Neural cell (in vitro differentiated cells): ENCODE data around the gene GABRB1. TPM values are rescaled to one million over a fixed set of nuclear protein-coding genes. Genes with fewer than 3 reads are reported as not detected.

ENCODE experiments used
- H2AFZ ChIP-seq: fragments of 200-600, 300-800 bp; sonication (generic), shearing (Covaris generic); 2 replicates; pipeline ENCODE4 v1.6.0; 2014; ENCODE audit warnings: low read depth, mild to moderate bottlenecking, antibody characterized with exemption, low read length, moderate library complexity
- H3F3A ChIP-seq: fragments of 200-600 bp; shearing (Covaris generic); 2 replicates; pipeline ENCODE4 v1.6.1; 2016; ENCODE audit warnings: mild to moderate bottlenecking, moderate library complexity, mixed read lengths, antibody characterized with exemption, low read length; ENCODE audit not compliant: insufficient read depth, poor library complexity, severe bottlenecking
- H3K27ac ChIP-seq: fragments of 200-600, 300-800 bp; sonication (generic), shearing (Covaris generic); 2 replicates; pipeline ENCODE4 v1.5.1; 2014; ENCODE audit warnings: mild to moderate bottlenecking, low read length, moderate library complexity
- H3K27me3 ChIP-seq: fragments of 300-800, 200-600 bp; sonication (generic), shearing (Covaris generic); 2 replicates; pipeline ENCODE4 v1.6.0; 2014; ENCODE audit warnings: mild to moderate bottlenecking, low read depth, low read length, moderate library complexity; ENCODE audit not compliant: insufficient read depth
- H3K36me3 ChIP-seq: fragments of 300-800, 200-600 bp; sonication (generic), shearing (Covaris generic); 2 replicates; pipeline ENCODE4 v1.5.1; 2014; ENCODE audit warnings: mild to moderate bottlenecking, antibody characterized with exemption, low read length, moderate library complexity; ENCODE audit not compliant: insufficient read depth
- H3K4me2 ChIP-seq: fragments of 300-800, 200-600 bp; sonication (generic), shearing (Covaris generic); 2 replicates; pipeline ENCODE4 v1.6.0; 2014; ENCODE audit warnings: mild to moderate bottlenecking, low read length
- H3K4me3 ChIP-seq: fragments of 300-800, 200-600 bp; sonication (generic), shearing (Covaris generic); 2 replicates; pipeline ENCODE4 v1.5.1; 2014; ENCODE audit warnings: mild to moderate bottlenecking, low read length, moderate library complexity
- H3K79me2 ChIP-seq: fragments of 200-600 bp; shearing (Covaris generic); replicated peaks from 2 replicates; pipeline ENCODE4 v1.6.0; 2014; ENCODE audit warnings: mild to moderate bottlenecking, low read length, moderate library complexity; ENCODE audit not compliant: insufficient read depth
- H3K9ac ChIP-seq: fragments of 300-800, 200-600 bp; sonication (generic), shearing (Covaris generic); 2 replicates; pipeline ENCODE4 v1.6.1; 2016; ENCODE audit warnings: mild to moderate bottlenecking, low read length, mixed read lengths
- H3K9me2 ChIP-seq: fragments of 200-600 bp; shearing (Covaris generic); 2 replicates; pipeline ENCODE4 v1.6.1; 2016; ENCODE audit warnings: mild to moderate bottlenecking, low read length, mixed read lengths; ENCODE audit not compliant: insufficient read depth
- H3K9me3 ChIP-seq: fragments of 200-600, 300-800 bp; sonication (generic), shearing (Covaris generic); 2 replicates; pipeline ENCODE4 v1.6.1; 2016; ENCODE audit warnings: mild to moderate bottlenecking, mixed run types, low read length, moderate library complexity, mixed read lengths
- H4K20me1 ChIP-seq: fragments of 200-600 bp; shearing (Covaris generic); 2 replicates; pipeline ENCODE4 v1.6.1; 2016; ENCODE audit warnings: mild to moderate bottlenecking, mixed run types; ENCODE audit not compliant: insufficient read depth
- EP300 ChIP-seq: fragments of 450-650 bp; conservative IDR thresholded peaks from 2 replicates; pipeline ENCODE4 v1.6.1; 2014; ENCODE audit warnings: antibody characterized with exemption, mild to moderate bottlenecking, moderate library complexity; ENCODE audit not compliant: poor library complexity, severe bottlenecking
- EZH2 ChIP-seq: fragments of 200-600, 300-800 bp; shearing (Covaris generic), sonication (generic); IDR thresholded peaks from 2 replicates; pipeline ENCODE4 v1.6.1; 2014; ENCODE audit warnings: antibody characterized with exemption, low read length, borderline replicate concordance, mild to moderate bottlenecking; ENCODE audit not compliant: insufficient read depth, poor library complexity, severe bottlenecking
- MXI1 ChIP-seq: fragments of 450-650 bp; conservative IDR thresholded peaks from 2 replicates; pipeline ENCODE4 v1.6.1; 2014; ENCODE audit warnings: antibody characterized with exemption, mild to moderate bottlenecking; ENCODE audit not compliant: poor library complexity, severe bottlenecking
- POLR2AphosphoS5 ChIP-seq: IDR thresholded peaks from 2 replicates; pipeline ENCODE4 v1.6.1; 2012
- RAD21 ChIP-seq: fragments of 450-650 bp; conservative IDR thresholded peaks from 2 replicates; pipeline ENCODE4 v1.6.1; 2014; ENCODE audit warnings: antibody characterized with exemption, mild to moderate bottlenecking, moderate library complexity
- SMC3 ChIP-seq: fragments of 450-650 bp; conservative IDR thresholded peaks from 2 replicates; pipeline ENCODE4 v1.6.1; 2014; ENCODE audit warnings: antibody characterized with exemption, mild to moderate bottlenecking, moderate library complexity; ENCODE audit not compliant: poor library complexity
- TAF1 ChIP-seq: IDR thresholded peaks from 2 replicates; pipeline ENCODE4 v1.6.1; 2012; ENCODE audit warnings: low read depth
- polyA plus RNA-seq: library from polyadenylated mRNA; depleted of rRNA; stranded (reverse); fragments of >200 nt; gene quantifications from 2 replicates; pipeline ENCODE4 v1.2.3, GENCODE V29; 2014
- TF ChIP-seq, protein P1 (sequence below): fragments of 450-650 bp; IDR thresholded peaks from 2 replicates; pipeline ENCODE4 v1.5.1; 2014; ENCODE audit warnings: antibody characterized with exemption, mild to moderate bottlenecking, moderate library complexity; ENCODE audit not compliant: poor library complexity, severe bottlenecking
- TF ChIP-seq, protein P2 (sequence below): IDR thresholded peaks from 2 replicates; pipeline ENCODE4 v1.6.1; 2012; ENCODE audit warnings: borderline replicate concordance

GABRB1 gene
- polyA plus RNA-seq, 1 donor from 2014 or later: 1.0 TPM

DNA sequence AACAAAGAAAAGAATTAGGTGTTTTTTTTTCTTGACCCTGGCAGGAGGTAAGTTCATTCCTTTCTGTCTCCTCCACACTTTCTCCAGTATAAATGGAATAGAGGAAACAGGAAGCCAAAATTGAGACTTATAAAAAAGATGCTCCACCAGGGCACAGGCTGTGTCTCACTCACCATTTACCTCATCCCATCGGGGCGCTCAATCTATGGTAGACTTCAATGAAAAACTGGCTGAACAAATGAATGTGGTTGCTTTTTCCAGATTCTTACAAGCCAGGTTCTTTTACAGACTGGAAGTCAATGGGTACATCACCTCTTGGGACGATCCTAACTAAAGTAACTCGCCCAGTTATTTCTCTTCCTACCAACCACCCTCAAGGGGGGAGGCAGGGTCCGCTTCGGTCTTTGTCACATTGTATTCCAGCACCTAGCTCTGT is 431.4 kb downstream of the GABRB1 start:
- Histone ChIP-seq H3K27me3 (no peaks in the 10 kb centered on the region), H3K4me2 (peak overlapping the region; percentile 71), H3K4me3 (peak overlapping the region; percentile 85), H3K9me2 (no peaks in the 10 kb centered on the region), H3K9me3 (no peaks in the 10 kb centered on the region), H3K9ac (peak overlapping the region; percentile 89), H3K27ac (peak overlapping the region; percentile 84), H3K79me2 (peaks cover 26% of the 10 kb centered on the region), H2AFZ (peak overlapping the region; percentile 92), H4K20me1 (no peaks in the 10 kb centered on the region), H3F3A (no peaks in the 10 kb centered on the region), H3K36me3 (no peaks in the 10 kb centered on the region)
- TF ChIP-seq TAF1 (no peak), RAD21 (no peak), SMC3 (no peak), EZH2 (no peak), MXI1 (no peak), EP300 (no peak)
- TF ChIP-seq, protein P1, sequence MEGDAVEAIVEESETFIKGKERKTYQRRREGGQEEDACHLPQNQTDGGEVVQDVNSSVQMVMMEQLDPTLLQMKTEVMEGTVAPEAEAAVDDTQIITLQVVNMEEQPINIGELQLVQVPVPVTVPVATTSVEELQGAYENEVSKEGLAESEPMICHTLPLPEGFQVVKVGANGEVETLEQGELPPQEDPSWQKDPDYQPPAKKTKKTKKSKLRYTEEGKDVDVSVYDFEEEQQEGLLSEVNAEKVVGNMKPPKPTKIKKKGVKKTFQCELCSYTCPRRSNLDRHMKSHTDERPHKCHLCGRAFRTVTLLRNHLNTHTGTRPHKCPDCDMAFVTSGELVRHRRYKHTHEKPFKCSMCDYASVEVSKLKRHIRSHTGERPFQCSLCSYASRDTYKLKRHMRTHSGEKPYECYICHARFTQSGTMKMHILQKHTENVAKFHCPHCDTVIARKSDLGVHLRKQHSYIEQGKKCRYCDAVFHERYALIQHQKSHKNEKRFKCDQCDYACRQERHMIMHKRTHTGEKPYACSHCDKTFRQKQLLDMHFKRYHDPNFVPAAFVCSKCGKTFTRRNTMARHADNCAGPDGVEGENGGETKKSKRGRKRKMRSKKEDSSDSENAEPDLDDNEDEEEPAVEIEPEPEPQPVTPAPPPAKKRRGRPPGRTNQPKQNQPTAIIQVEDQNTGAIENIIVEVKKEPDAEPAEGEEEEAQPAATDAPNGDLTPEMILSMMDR: no peak
- TF ChIP-seq, protein P2, sequence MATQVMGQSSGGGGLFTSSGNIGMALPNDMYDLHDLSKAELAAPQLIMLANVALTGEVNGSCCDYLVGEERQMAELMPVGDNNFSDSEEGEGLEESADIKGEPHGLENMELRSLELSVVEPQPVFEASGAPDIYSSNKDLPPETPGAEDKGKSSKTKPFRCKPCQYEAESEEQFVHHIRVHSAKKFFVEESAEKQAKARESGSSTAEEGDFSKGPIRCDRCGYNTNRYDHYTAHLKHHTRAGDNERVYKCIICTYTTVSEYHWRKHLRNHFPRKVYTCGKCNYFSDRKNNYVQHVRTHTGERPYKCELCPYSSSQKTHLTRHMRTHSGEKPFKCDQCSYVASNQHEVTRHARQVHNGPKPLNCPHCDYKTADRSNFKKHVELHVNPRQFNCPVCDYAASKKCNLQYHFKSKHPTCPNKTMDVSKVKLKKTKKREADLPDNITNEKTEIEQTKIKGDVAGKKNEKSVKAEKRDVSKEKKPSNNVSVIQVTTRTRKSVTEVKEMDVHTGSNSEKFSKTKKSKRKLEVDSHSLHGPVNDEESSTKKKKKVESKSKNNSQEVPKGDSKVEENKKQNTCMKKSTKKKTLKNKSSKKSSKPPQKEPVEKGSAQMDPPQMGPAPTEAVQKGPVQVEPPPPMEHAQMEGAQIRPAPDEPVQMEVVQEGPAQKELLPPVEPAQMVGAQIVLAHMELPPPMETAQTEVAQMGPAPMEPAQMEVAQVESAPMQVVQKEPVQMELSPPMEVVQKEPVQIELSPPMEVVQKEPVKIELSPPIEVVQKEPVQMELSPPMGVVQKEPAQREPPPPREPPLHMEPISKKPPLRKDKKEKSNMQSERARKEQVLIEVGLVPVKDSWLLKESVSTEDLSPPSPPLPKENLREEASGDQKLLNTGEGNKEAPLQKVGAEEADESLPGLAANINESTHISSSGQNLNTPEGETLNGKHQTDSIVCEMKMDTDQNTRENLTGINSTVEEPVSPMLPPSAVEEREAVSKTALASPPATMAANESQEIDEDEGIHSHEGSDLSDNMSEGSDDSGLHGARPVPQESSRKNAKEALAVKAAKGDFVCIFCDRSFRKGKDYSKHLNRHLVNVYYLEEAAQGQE: no peak

DNA sequence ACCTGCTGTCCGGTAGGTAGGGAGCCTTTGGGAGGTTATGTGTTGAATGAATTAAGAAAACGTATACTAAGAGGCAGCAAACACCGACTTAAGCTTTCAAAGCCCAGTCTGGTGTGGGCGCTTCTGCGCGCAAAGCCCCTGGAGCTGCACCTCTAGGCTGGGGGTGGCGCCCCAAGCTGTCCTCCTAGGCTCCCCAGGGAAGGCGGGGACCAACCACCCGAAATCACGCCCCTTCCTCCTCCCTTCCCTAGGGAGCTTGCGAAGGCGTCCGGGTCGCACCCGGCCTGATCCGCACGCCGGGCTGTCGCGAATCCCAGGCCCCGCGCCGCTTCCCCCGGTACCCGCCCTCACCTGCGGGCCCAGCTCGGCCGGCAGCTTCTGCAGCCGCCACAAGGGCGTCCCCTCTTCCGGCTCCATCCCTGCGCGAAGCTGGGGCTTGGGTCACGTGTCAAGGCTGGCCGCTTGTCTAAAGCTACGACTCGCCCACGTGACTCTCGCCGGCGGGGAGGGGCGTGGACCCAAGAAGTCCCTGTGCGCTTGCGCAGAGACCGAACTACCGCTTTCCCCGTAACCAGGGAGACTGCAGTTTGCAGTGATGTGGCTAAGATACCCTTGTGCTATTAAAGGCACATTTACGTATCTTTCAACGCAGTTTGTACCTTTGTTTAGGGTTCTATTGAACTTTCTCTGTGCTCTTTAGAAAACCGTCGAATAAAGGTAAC is 432.0 kb downstream of the GABRB1 start, which contains the start of gene COMMD8:
TSS of gene COMMD8 (minus strand) at position 468 of the 722 bp plus-strand sequence. CDS start at position 417, 51 bp downstream.
- H3K9me3 ChIP-seq: no peaks in the 10 kb centered on the region
- peak within 1 kb of the TSS; percentile 84 for H3K27ac ChIP-seq
- H3F3A ChIP-seq: no peaks in the 10 kb centered on the region
- H3K4me3 ChIP-seq: peak within 1 kb of the TSS; percentile 85
- H3K79me2 ChIP-seq: peaks cover 26% of the 10 kb centered on the region
- no peaks in the 10 kb centered on the region for H3K36me3 ChIP-seq
- peak within 1 kb of the TSS; percentile 74 for H3K4me2 ChIP-seq
- peak within 1 kb of the TSS; percentile 89 for H3K9ac ChIP-seq
- H3K9me2 ChIP-seq: no peaks in the 10 kb centered on the region
- no peaks in the 10 kb centered on the region for H4K20me1 ChIP-seq
- peak; percentile 49 for TF ChIP-seq TAF1
- peak; percentile 58 for TF ChIP-seq EP300
- peak; percentile 89 for TF ChIP-seq MXI1
- TF ChIP-seq, protein P2: peak; percentile 77
- TF ChIP-seq, protein P1: peak; percentile 72
- peak; percentile 63 for TF ChIP-seq SMC3
- peak; percentile 64 for TF ChIP-seq RAD21
- TF ChIP-seq POLR2AphosphoS5: peak; percentile 91
- TF ChIP-seq EZH2: no peak
- H3K27me3 ChIP-seq: no peaks in the 10 kb centered on the region
- peak within 1 kb of the TSS; percentile 92 for H2AFZ ChIP-seq
